WI38 (cell line): Measurements from ENCODE around the gene PSMA6.

Source experiments
- H3K4me3 ChIP-seq: 2 replicates; pipeline ENCODE4 v1.5.1; 2011; ENCODE audit warnings: low read depth, mild to moderate bottlenecking, control low read depth, low read length
- CTCF ChIP-seq: IDR thresholded peaks from 2 replicates; pipeline ENCODE4 v1.5.1; 2012; ENCODE audit warnings: low read depth, mild to moderate bottlenecking, control low read depth, low read length

The PSMA6 gene

GRCh38 chr14:35366521-35366976 is 74.4 kb downstream of the PSMA6 start:
- no peak overlapping the region for H3K4me3 ChIP-seq
- TF ChIP-seq CTCF: no peak

DNA sequence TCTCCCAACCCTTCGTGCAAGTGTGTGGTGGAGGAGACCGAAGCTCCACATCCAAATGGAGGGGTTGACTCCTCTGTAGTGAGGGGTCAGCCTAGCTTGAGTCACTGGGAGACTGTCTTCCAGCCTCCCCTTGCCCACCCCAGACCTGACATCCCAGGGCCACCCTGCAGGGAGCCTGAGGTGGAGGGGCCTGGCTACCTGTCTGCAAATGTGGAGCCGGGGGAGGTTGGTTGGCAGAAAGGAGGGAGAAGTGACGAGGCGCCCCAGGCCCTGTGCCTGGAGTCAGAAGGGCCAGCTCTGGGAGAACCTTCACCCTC is 74.8 kb downstream of the PSMA6 start:
- no peak overlapping the region for H3K4me3 ChIP-seq
- no peak for TF ChIP-seq CTCF
